ENCODE measurements around the gene ETFA.

The ETFA gene

DNA sequence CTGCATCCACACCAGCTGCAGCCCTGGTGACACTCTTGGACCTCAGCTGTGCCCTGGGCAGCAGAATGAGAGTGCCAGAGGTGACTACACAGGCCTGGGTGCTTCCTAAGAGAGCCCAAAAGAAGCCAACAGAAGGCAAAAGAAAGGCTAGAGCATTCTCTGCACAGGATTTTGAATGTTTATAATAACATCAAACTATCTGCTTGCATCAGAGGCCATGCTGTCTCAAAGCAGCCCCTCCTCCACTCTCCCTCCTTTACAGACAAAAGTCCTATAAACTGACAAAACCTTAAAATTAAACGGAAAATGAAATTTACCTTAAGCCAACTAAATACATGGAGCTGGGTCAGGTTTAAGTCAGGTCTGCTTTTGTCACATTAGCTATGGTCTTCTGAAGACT lies 95.6 kb downstream of the ETFA start:
- DNase-seq (ENCODE audit: low read depth): no peak

GRCh38 chr15:76209942-76210341 lies 101.3 kb downstream of the ETFA start:
- no peak for DNase-seq (ENCODE audit: low read depth)

DNA sequence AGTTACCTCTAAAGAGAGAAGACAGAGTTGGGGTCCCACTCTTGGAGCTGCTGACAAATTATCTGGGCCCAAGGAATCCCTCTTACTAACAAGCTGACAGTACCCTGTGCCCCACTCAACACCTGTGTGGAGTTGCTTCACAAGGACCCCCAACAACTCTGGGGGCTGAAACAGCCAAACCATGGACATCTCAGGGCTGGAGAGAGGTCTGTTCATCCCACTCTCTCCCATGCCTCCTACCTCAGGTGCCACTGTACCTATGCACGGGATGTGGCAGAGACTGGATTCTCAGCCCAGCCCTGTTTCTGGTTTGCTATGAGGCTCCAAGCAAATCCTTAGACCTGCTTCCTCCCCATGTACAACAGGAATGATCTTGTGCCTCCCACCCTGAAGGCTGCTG lies 101.7 kb downstream of the ETFA start:
- DNase-seq (ENCODE audit: low read depth): no peak

DNA sequence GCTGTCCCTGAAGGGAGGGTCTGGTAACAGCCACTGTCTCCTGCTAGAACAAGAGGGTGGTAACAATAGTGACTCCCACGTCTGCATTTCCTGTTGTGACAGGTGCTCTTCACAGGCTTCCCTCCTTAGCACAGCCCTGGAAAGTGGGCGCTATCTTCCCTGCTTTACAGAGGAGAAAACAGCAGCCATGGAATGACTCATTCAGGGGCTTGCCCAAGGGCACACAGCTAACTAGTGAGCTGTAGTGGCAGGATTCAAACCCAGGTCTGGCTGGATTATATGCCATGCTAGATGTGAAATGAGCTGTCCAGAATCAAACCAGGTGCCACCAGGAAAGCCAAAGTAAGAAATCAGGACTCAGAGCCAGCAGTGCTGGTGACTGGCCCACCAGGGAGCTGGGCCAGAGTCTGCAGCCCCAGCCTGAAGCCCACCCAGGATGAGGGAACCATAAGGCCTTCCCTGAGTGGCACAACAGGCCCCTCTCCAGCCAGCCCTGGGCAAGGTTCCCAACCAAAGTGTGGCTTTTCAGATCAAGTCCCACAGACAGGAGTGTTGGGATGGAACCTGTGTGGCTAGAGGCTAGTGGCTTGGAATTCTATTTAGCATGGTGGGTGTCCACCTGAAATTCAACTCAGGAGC lies 102.4 kb downstream of the ETFA start:
- no peak for DNase-seq (ENCODE audit: low read depth)

- DNase-seq (ENCODE audit: low read depth): no peak
These were observed 103.0 kb downstream of the ETFA start for GRCh38 chr15:76208084-76208785.

DNA sequence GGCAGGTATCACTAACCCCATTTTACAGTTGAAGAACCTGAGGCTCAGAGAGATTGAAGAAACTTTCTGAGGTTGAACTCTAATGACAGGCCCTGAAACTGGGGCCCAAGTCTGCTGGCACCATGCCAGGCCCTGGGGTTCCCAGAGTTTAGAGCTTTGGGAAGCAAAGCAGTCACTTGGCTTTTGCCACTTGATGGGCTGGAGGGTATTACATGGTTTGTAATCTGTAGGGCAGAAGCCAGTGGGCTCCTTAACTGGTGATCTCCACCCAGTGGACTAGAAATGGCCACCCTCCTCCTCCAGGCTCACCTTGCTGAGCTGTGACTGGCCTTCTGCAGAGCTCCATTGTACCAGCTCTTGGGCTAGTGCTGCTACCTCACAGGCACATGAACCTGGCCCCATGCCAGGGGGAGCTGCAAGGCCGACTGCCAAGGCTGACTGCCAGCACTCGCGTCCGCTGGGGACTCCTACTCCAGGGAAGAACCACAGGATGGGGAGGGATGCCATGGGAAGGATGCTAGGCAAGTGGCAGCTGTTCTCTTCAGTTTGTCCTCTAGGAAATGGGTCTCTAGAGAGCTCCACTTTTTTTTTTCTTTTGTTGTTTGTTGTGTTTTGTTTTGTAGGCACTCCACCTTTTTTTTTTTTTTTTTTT lies 104.8 kb downstream of the ETFA start:
- DNase-seq (ENCODE audit: low read depth): no peak

- no peak for DNase-seq (ENCODE audit: low read depth)
These were observed 106.3 kb downstream of the ETFA start for GRCh38 chr15:76204916-76205460.

- DNase-seq (ENCODE audit: low read depth): no peak
These were observed 107.0 kb downstream of the ETFA start for GRCh38 chr15:76204109-76204845.

- no peak for DNase-seq (ENCODE audit: low read depth)
These were observed 107.7 kb downstream of the ETFA start for GRCh38 chr15:76203346-76204108.

DNA sequence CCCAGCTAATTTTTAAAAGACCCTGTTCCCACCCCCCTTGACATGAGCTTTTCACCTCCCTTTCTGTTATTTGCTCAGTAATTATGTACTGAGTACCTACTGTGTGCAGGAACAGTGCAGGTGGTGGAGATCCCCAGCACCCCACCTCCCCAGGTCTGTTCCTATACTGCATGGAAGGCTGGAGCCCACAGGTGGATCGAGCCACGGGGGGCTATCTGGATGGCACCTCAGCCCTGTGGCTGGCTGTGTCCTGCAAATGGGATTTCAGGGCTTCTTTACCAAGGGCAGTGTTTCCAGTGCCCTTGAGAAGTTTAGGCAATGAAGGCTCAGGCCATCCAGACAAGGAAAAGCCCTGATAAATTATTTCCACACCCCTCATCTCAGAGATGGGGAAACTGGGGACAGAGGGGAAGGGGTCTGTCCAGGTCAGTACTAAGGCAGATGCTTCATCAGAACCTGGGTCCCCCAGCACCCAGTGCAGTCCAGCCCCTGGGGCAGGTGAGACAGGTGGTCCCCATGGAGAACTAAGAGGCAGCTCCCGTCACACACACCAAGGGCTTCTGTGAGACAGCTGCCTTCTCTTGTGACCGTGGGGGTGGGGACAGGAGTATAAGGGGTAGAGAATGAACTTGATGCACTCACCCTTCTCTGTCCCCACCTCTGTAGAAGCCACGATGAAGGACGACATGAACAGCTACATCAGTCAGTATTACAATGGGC lies 109.6 kb downstream of the ETFA start:
- DNase-seq (ENCODE audit: low read depth): no peak

- DNase-seq (ENCODE audit: low read depth): no peak
These were observed 110.6 kb downstream of the ETFA start for GRCh38 chr15:76200641-76201105.

DNA sequence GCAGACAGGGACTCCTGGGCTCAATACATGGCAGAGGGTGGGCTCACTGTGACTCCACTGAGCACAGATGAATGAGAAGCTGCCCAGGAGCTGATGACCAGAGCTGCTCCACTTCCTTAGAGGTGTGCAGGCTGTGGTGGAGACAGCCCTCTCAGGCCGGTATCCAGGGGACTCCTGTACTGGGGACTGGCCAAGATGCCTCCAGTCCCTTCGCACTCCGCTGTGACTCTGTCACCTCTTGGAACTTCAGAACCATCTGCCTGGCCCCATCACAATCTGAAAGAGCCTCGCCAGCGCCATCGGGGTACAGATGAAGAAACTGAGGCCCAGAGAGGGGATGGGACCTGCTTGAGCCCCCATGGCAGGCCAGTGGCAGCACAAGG lies 111.2 kb downstream of the ETFA start:
- no peak for DNase-seq (ENCODE audit: low read depth)

DNA sequence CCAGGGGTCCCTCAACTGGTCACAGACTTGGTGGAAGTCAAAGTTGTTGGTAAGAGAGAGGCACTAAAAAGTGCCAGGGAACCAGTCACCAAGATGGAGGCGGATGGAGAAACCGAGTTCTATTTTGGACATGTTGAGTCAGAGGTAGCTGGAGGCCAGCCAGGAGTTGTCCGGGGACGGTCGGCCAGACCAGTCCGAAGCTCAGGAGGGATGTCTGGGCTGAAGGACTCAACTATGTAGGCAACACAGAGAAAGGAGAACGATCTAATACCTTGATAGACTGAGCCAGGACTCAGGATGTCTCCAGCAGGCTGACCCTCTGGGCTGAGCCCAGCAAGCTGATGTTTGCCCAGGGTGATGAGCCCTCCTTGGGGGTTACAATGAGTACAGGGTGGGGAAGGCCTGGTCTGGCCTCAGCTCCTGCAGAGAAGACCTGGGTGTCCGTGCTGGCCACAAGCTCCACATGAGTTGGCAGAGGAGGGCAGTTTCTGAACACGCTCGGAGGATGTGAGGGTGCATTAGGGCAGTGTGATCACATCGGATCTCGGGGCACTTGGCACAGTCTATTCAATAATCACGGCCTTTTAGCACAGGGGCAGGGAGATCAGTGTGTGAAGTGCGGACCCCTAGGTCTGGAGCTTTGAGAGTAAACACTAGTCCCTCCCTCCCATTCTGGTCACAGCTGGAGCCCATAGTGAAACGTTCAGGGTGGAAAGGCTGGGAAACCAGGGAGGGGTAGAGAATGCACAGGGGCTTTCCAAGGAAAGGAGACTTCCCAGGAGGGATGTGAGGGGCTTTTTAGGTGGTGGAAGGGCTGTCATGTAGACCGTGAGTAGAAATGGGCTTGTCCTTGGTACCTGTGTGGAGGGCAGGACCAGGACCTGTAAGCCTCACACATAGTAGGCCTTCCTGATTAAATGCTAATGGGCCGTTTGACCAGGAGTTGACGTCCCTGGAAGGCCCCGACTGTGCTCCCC lies 111.9 kb downstream of the ETFA start:
- peak; percentile 74 for DNase-seq (ENCODE audit: low read depth)

- DNase-seq (ENCODE audit: low read depth): no peak
These were observed 112.7 kb downstream of the ETFA start for GRCh38 chr15:76198456-76199105.

DNA sequence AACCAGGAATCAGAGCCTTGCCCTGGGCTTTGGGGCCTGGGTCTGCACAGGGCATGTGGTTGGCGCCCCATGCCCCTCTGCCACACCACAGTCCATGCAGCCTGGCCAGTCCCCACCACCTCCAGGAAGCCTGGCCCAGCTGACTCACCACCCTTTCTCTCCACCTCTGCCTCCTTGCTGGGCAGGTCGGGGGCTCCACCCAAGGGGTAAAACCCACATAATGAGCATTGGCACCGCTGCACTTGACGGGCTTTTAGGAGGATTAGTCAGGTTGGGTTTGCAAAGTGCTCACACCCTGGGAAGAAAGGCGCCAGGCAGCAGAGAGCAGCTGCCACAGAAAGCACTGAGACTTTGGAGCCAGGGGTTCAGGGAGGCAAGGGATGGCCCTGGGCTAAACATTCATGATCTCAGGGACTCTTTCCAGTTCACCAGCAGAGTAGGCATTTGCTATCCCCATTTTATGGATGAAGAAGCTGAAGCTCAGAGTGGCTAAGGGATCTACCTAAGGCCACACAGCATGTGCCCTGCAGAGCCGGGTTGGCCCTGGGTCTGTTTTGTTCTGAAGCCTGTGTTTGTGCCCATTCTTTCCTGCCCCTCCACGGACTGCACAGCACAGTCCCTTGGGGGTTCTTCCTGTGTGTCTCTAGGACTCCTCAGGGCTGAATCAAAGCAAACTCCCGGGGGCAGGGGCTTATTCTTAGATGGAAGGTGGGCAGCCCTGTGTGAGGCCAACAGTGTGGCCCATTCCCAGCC lies 113.4 kb downstream of the ETFA start:
- no peak for DNase-seq (ENCODE audit: low read depth)

- DNase-seq (ENCODE audit: low read depth): peak; percentile 79
These were observed 114.7 kb downstream of the ETFA start for GRCh38 chr15:76196269-76197231.
